HEK293 (cell line): ENCODE results near the gene CRYZ.

Experiments
- CTCF ChIA-PET: fragments of 350-600 bp; formaldehyde crosslinking; extraction: SDS; loops from one replicate; lab custom pipeline; 2021; ENCODE audit warnings: antibody characterized with exemption; lab: Yijun Ruan, JAX
- POLR2A ChIA-PET: fragments of 300-600 bp; formaldehyde crosslinking; extraction: SDS; loops from one replicate; lab custom pipeline; 2020; ENCODE audit warnings: antibody characterized with exemption, inconsistent platforms; lab: Yijun Ruan, JAX
- H3K27ac ChIP-seq: fragments of 200-500 bp; sonication (Bioruptor generic); 2 replicates; pipeline ENCODE4 v1.5.1; 2014; ENCODE audit warnings: low read depth, low read length, control low read depth, inconsistent platforms; ENCODE audit errors: extremely low read depth
- H3K36me3 ChIP-seq, 2 experiments: fragments of 200-500 bp in 1 of 2; sonication (Bioruptor generic) in 1 of 2; 1 replicate in 1 of 2; 2 replicates in 1 of 2; pipeline ENCODE4 v1.5.1; 2014 to 2017; ENCODE audit warnings: inconsistent platforms in 2 of 2, low read length in 2 of 2; ENCODE audit not compliant: control insufficient read depth in 2 of 2, insufficient read depth in 1 of 2
- H3K4me1 ChIP-seq: fragments of 200-500 bp; sonication (Bioruptor generic); 2 replicates; pipeline ENCODE4 v1.5.1; 2014; ENCODE audit warnings: mild to moderate bottlenecking, low read length, inconsistent platforms; ENCODE audit not compliant: control insufficient read depth, insufficient read depth
- H3K4me3 ChIP-seq: 2 replicates; pipeline ENCODE4 v1.5.1; 2011; ENCODE audit warnings: low read depth, mild to moderate bottlenecking, control low read depth, low read length, moderate library complexity
- H3K9me3 ChIP-seq: fragments of 200-500 bp; sonication (Bioruptor generic); 2 replicates; pipeline ENCODE4 v1.5.1; 2014; ENCODE audit warnings: low read depth, low read length, inconsistent platforms; ENCODE audit not compliant: control insufficient read depth, insufficient read depth
- BCL11A ChIP-seq: fragments of 450-650 bp; formaldehyde crosslinking; IDR thresholded peaks from 2 replicates; pipeline ENCODE4 v1.5.1; 2016; ENCODE audit warnings: low read depth, missing biosample characterization, missing genetic modification characterization
- GFI1B ChIP-seq: fragments of 450-650 bp; formaldehyde crosslinking; IDR thresholded peaks from 2 replicates; pipeline ENCODE4 v1.5.1; 2016; ENCODE audit warnings: missing biosample characterization, missing genetic modification characterization
- RBAK ChIP-seq: fragments of 450-650 bp; formaldehyde crosslinking; IDR thresholded peaks from 2 replicates; pipeline ENCODE4 v1.5.1; 2016; ENCODE audit warnings: missing biosample characterization, missing genetic modification characterization
- REPIN1 ChIP-seq: fragments of 450-650 bp; formaldehyde crosslinking; IDR thresholded peaks from 2 replicates; pipeline ENCODE4 v1.5.1; 2017; ENCODE audit warnings: missing biosample characterization, missing genetic modification characterization, low read depth
- SETDB1 ChIP-seq: IDR thresholded peaks from one replicate; pipeline ENCODE4 v1.6.1; 2017; ENCODE audit warnings: mild to moderate bottlenecking, low read length, moderate library complexity, mixed read lengths; ENCODE audit not compliant: insufficient read length
- ZBTB21 ChIP-seq: fragments of 450-650 bp; formaldehyde crosslinking; IDR thresholded peaks from 2 replicates; pipeline ENCODE4 v1.5.1; 2017; ENCODE audit warnings: missing biosample characterization, missing genetic modification characterization
- ZBTB48 ChIP-seq: fragments of 450-650 bp; formaldehyde crosslinking; IDR thresholded peaks from 2 replicates; pipeline ENCODE4 v1.5.1; 2016; ENCODE audit warnings: missing biosample characterization, missing genetic modification characterization
- ZNF112 ChIP-seq: fragments of 450-650 bp; formaldehyde crosslinking; IDR thresholded peaks from 2 replicates; pipeline ENCODE4 v1.5.0; 2017; ENCODE audit warnings: missing biosample characterization, missing genetic modification characterization
- ZNF174 ChIP-seq: fragments of 450-650 bp; formaldehyde crosslinking; IDR thresholded peaks from 2 replicates; pipeline ENCODE4 v1.5.0; 2017; ENCODE audit warnings: missing biosample characterization, mild to moderate bottlenecking, missing genetic modification characterization
- ZNF202 ChIP-seq: fragments of 450-650 bp; formaldehyde crosslinking; IDR thresholded peaks from 2 replicates; pipeline ENCODE4 v1.5.1; 2016; ENCODE audit warnings: missing biosample characterization, missing genetic modification characterization, borderline replicate concordance
- ZNF211 ChIP-seq: fragments of 450-650 bp; formaldehyde crosslinking; IDR thresholded peaks from 2 replicates; pipeline ENCODE4 v1.5.1; 2016; ENCODE audit warnings: low read depth, missing biosample characterization, missing genetic modification characterization
- ZNF292 ChIP-seq: fragments of 450-650 bp; formaldehyde crosslinking; IDR thresholded peaks from 2 replicates; pipeline ENCODE4 v1.5.1; 2016; ENCODE audit warnings: low read depth, missing biosample characterization, missing genetic modification characterization, borderline replicate concordance
- ZNF37A ChIP-seq: fragments of 450-650 bp; IDR thresholded peaks from 2 replicates; pipeline ENCODE4 v1.5.1; 2018; ENCODE audit warnings: missing biosample characterization, missing genetic modification characterization
- ZNF391 ChIP-seq: fragments of 450-650 bp; formaldehyde crosslinking; IDR thresholded peaks from 2 replicates; pipeline ENCODE4 v1.5.1; 2016; ENCODE audit warnings: low read depth, missing biosample characterization, missing genetic modification characterization, borderline replicate concordance
- ZNF426 ChIP-seq: fragments of 450-650 bp; formaldehyde crosslinking; IDR thresholded peaks from 2 replicates; pipeline ENCODE4 v1.5.1; 2017; ENCODE audit warnings: missing biosample characterization, missing genetic modification characterization, mild to moderate bottlenecking, inconsistent platforms, moderate library complexity
- ZNF558 ChIP-seq: fragments of 450-650 bp; formaldehyde crosslinking; IDR thresholded peaks from 2 replicates; pipeline ENCODE4 v1.5.1; 2016; ENCODE audit warnings: missing biosample characterization, missing genetic modification characterization
- ZNF610 ChIP-seq: fragments of 450-650 bp; formaldehyde crosslinking; IDR thresholded peaks from 2 replicates; pipeline ENCODE4 v1.5.1; 2016; ENCODE audit warnings: missing biosample characterization, missing genetic modification characterization, borderline replicate concordance
- ZNF629 ChIP-seq: fragments of 450-650 bp; formaldehyde crosslinking; IDR thresholded peaks from 2 replicates; pipeline ENCODE4 v1.5.1; 2017; ENCODE audit warnings: missing biosample characterization, missing genetic modification characterization
- ZNF777 ChIP-seq: fragments of 450-650 bp; formaldehyde crosslinking; IDR thresholded peaks from 2 replicates; pipeline ENCODE4 v1.5.1; 2017; ENCODE audit warnings: missing biosample characterization, missing genetic modification characterization, borderline replicate concordance
- TF ChIP-seq, protein P1 (sequence below): fragments of 450-650 bp; formaldehyde crosslinking; IDR thresholded peaks from 2 replicates; pipeline ENCODE4 v1.5.1; 2017; ENCODE audit warnings: missing biosample characterization, missing genetic modification characterization
- TF ChIP-seq, protein P2 (sequence below): fragments of 450-650 bp; IDR thresholded peaks from 2 replicates; pipeline ENCODE4 v1.5.1; 2018; ENCODE audit warnings: missing biosample characterization, mild to moderate bottlenecking, missing genetic modification characterization
- TF ChIP-seq, protein P3 (sequence below): fragments of 450-650 bp; formaldehyde crosslinking; IDR thresholded peaks from 2 replicates; pipeline ENCODE4 v1.5.1; 2017; ENCODE audit warnings: missing biosample characterization, mild to moderate bottlenecking, missing genetic modification characterization, moderate library complexity
- TF ChIP-seq, protein P4 (sequence below): fragments of 450-650 bp; formaldehyde crosslinking; IDR thresholded peaks from 2 replicates; pipeline ENCODE4 v1.5.1; 2016; ENCODE audit warnings: missing biosample characterization, missing genetic modification characterization, borderline replicate concordance
- TF ChIP-seq, protein P5 (sequence below): fragments of 450-650 bp; formaldehyde crosslinking; IDR thresholded peaks from 2 replicates; pipeline ENCODE4 v1.5.1; 2016; ENCODE audit warnings: missing biosample characterization, missing genetic modification characterization

CRYZ gene

DNA sequence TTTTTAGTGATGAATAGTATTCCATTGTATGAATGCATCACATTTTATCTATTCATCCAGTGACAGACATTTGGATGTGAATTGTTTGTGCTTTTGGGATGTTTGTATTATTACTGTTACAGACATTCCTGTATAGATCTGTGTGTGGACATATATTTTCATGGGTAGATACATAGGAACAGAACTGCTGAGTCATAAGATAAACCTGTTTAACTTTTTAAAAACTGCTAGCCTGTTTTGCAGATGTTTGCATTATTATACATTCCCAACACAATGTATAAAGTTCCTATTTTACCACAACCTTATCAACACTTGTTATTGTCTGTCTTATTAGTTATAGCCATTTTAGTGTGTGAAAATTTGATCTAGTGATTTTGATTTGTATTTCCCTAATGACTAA lies 46.9 kb upstream of the CRYZ start:
- no peak overlapping the region for H3K4me3 ChIP-seq
- no peaks in the 10 kb centered on the region for H3K36me3 ChIP-seq
- no peak for TF ChIP-seq ZBTB48 (tag by site-specific recombination)
- TF ChIP-seq, protein P1, sequence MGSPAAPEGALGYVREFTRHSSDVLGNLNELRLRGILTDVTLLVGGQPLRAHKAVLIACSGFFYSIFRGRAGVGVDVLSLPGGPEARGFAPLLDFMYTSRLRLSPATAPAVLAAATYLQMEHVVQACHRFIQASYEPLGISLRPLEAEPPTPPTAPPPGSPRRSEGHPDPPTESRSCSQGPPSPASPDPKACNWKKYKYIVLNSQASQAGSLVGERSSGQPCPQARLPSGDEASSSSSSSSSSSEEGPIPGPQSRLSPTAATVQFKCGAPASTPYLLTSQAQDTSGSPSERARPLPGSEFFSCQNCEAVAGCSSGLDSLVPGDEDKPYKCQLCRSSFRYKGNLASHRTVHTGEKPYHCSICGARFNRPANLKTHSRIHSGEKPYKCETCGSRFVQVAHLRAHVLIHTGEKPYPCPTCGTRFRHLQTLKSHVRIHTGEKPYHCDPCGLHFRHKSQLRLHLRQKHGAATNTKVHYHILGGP (tag by site-specific recombination), result no peak
- TF ChIP-seq ZNF292 (tag by site-specific recombination), result no peak
- no peak for TF ChIP-seq ZNF629 (tag by site-specific recombination)
- no peak for TF ChIP-seq RBAK (tag by site-specific recombination)
- TF ChIP-seq ZNF391 (tag by site-specific recombination), result no peak
- H3K27ac ChIP-seq, result no peak overlapping the region
- CTCF ChIA-PET, result no interaction called here
- no peaks in the 10 kb centered on the region for H3K9me3 ChIP-seq
- no peaks in the 10 kb centered on the region for H3K4me1 ChIP-seq
- POLR2A ChIA-PET, result no interaction called here

DNA sequence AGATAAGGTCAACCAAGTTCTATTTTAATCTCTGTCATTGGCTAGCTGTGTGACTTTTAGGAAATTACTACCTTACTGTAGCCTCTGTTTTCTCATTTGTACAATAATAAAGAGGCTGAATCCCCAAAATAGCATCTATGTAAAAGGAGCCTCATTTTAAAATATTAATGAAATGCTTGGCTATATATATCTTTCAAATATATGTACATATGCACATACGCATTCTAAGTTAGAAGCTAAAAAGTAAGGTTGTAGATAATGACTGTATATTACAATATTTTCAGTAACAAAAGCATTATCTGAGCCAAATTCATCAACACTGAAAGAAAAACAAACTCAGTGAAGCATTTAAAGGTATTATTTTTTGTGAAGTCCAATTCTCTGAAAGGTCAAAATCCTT lies 44.7 kb upstream of the CRYZ start:
- H3K27ac ChIP-seq, result no peak overlapping the region
- no peaks in the 10 kb centered on the region for H3K4me1 ChIP-seq
- ChIA-PET CTCF (interaction anchor here (0.6 to 1.3 kb wide), 4 partner anchors 10 to 425 kb away, joined by 3 to 8 read pairs (median 4); no protein-coding TSS in a partner anchor), POLR2A (no interaction called here)
- H3K4me3 ChIP-seq, result no peak overlapping the region
- no peaks in the 10 kb centered on the region for H3K36me3 ChIP-seq
- no peaks in the 10 kb centered on the region for H3K9me3 ChIP-seq
- TF ChIP-seq ZNF37A (tag by site-specific recombination) (no peak), ZNF426 (no peak), GFI1B (tag by site-specific recombination) (no peak), ZNF174 (tag by site-specific recombination) (no peak), ZNF202 (tag by site-specific recombination) (no peak), ZNF211 (tag by site-specific recombination) (no peak), ZBTB21 (no peak), SETDB1 (no peak), REPIN1 (tag by site-specific recombination) (no peak), ZNF558 (tag by site-specific recombination) (no peak), ZNF112 (tag by site-specific recombination) (no peak), ZNF610 (tag by site-specific recombination) (no peak), BCL11A (tag by site-specific recombination) (no peak), ZNF777 (tag by site-specific recombination) (no peak)
- TF ChIP-seq, protein P2, sequence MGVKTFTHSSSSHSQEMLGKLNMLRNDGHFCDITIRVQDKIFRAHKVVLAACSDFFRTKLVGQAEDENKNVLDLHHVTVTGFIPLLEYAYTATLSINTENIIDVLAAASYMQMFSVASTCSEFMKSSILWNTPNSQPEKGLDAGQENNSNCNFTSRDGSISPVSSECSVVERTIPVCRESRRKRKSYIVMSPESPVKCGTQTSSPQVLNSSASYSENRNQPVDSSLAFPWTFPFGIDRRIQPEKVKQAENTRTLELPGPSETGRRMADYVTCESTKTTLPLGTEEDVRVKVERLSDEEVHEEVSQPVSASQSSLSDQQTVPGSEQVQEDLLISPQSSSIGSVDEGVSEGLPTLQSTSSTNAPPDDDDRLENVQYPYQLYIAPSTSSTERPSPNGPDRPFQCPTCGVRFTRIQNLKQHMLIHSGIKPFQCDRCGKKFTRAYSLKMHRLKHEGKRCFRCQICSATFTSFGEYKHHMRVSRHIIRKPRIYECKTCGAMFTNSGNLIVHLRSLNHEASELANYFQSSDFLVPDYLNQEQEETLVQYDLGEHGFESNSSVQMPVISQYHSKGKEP (tag by site-specific recombination), result no peak
- TF ChIP-seq, protein P3, sequence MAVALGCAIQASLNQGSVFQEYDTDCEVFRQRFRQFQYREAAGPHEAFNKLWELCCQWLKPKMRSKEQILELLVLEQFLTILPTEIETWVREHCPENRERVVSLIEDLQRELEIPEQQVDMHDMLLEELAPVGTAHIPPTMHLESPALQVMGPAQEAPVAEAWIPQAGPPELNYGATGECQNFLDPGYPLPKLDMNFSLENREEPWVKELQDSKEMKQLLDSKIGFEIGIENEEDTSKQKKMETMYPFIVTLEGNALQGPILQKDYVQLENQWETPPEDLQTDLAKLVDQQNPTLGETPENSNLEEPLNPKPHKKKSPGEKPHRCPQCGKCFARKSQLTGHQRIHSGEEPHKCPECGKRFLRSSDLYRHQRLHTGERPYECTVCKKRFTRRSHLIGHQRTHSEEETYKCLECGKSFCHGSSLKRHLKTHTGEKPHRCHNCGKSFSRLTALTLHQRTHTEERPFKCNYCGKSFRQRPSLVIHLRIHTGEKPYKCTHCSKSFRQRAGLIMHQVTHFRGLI (tag by site-specific recombination), result no peak
- TF ChIP-seq, protein P4, sequence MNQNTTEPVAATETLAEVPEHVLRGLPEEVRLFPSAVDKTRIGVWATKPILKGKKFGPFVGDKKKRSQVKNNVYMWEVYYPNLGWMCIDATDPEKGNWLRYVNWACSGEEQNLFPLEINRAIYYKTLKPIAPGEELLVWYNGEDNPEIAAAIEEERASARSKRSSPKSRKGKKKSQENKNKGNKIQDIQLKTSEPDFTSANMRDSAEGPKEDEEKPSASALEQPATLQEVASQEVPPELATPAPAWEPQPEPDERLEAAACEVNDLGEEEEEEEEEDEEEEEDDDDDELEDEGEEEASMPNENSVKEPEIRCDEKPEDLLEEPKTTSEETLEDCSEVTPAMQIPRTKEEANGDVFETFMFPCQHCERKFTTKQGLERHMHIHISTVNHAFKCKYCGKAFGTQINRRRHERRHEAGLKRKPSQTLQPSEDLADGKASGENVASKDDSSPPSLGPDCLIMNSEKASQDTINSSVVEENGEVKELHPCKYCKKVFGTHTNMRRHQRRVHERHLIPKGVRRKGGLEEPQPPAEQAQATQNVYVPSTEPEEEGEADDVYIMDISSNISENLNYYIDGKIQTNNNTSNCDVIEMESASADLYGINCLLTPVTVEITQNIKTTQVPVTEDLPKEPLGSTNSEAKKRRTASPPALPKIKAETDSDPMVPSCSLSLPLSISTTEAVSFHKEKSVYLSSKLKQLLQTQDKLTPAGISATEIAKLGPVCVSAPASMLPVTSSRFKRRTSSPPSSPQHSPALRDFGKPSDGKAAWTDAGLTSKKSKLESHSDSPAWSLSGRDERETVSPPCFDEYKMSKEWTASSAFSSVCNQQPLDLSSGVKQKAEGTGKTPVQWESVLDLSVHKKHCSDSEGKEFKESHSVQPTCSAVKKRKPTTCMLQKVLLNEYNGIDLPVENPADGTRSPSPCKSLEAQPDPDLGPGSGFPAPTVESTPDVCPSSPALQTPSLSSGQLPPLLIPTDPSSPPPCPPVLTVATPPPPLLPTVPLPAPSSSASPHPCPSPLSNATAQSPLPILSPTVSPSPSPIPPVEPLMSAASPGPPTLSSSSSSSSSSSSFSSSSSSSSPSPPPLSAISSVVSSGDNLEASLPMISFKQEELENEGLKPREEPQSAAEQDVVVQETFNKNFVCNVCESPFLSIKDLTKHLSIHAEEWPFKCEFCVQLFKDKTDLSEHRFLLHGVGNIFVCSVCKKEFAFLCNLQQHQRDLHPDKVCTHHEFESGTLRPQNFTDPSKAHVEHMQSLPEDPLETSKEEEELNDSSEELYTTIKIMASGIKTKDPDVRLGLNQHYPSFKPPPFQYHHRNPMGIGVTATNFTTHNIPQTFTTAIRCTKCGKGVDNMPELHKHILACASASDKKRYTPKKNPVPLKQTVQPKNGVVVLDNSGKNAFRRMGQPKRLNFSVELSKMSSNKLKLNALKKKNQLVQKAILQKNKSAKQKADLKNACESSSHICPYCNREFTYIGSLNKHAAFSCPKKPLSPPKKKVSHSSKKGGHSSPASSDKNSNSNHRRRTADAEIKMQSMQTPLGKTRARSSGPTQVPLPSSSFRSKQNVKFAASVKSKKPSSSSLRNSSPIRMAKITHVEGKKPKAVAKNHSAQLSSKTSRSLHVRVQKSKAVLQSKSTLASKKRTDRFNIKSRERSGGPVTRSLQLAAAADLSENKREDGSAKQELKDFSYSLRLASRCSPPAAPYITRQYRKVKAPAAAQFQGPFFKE (tag by site-specific recombination), result no peak
- TF ChIP-seq, protein P5, sequence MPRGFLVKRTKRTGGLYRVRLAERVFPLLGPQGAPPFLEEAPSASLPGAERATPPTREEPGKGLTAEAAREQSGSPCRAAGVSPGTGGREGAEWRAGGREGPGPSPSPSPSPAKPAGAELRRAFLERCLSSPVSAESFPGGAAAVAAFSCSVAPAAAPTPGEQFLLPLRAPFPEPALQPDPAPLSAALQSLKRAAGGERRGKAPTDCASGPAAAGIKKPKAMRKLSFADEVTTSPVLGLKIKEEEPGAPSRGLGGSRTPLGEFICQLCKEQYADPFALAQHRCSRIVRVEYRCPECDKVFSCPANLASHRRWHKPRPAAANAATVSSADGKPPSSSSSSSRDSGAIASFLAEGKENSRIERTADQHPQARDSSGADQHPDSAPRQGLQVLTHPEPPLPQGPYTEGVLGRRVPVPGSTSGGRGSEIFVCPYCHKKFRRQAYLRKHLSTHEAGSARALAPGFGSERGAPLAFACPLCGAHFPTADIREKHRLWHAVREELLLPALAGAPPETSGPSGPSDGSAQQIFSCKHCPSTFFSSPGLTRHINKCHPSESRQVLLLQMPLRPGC (tag by site-specific recombination), result no peak
